Uterus (tissue), 4 donors: ENCODE measurements around the gene LRP4. TPM values are rescaled to one million over a fixed set of nuclear protein-coding genes. Genes with fewer than 3 reads are reported as not detected.
A peak's percentile ranks its signal among the peaks of the same experiment; 100 is the strongest.
"Not testable (repeated sequence)": the region's sequence is repeated elsewhere in the genome, so short reads cannot be mapped to it uniquely, and the experiment has no call there.

Source experiments
- DNase-seq, 2 donors: peaks; one replicate each; pipeline ENCODE4 v3.0.0-alpha.2; 2019 to 2020
- H3K27ac ChIP-seq, 2 donors: fragments of 200-600 bp; sonication (generic); 1 replicate in 1 of 2; 2 replicates in 1 of 2; pipeline ENCODE4 v1.5.1; 2016 to 2018
- H3K27me3 ChIP-seq, 2 donors: fragments of 200-600 bp; sonication (generic); one replicate each; pipeline ENCODE4 v1.5.1; 2018 to 2019; ENCODE audit warnings: control low read depth in 1 of 2
- H3K36me3 ChIP-seq, 2 donors: fragments of 200-600 bp; sonication (generic); one replicate each; pipeline ENCODE4 v1.5.1; 2019; ENCODE audit warnings: control low read depth in 1 of 2
- H3K4me1 ChIP-seq, 2 donors: fragments of 200-600 bp; sonication (generic); one replicate each; pipeline ENCODE4 v1.5.1; 2018 to 2019; ENCODE audit warnings: control low read depth in 1 of 2
- H3K4me3 ChIP-seq, 2 donors: fragments of 200-600 bp; sonication (generic); 1 replicate in 1 of 2; 2 replicates in 1 of 2; pipeline ENCODE4 v1.5.1; 2018 to 2019; ENCODE audit warnings: mild to moderate bottlenecking in 1 of 2
- H3K9me3 ChIP-seq, 2 donors: fragments of 200-600 bp; sonication (generic); one replicate each; pipeline ENCODE4 v1.5.1; 2019; ENCODE audit warnings: control low read depth in 1 of 2
- POLR2A ChIP-seq, 2 donors: fragments of 450-650 bp; IDR thresholded peaks; one replicate each; pipeline ENCODE4 v1.6.1; 2016; ENCODE audit warnings: antibody characterized with exemption in 2 of 2, mild to moderate bottlenecking in 1 of 2, moderate library complexity in 1 of 2
- intact Hi-C: fragments of 100-400 bp; cut with DNase I; formaldehyde crosslinking; loops from one replicate; pipeline ENCODE4 v1.15.1; 2023; ENCODE audit warnings: low total_unique reads
- total RNA-seq, 4 donors: library from RNA; depleted of rRNA in 3 of 4; stranded (reverse); fragments of >200 nt in 3 of 4; gene quantifications; one replicate each; pipeline versions ENCODE4 v1.1.0 to v1.2.4, GENCODE V29; 2014 to 2023
- TF ChIP-seq, protein P1 (sequence below), 4 experiments: fragments of 200-600 bp in 2 of 4; fragments of 450-650 bp in 2 of 4; sonication (generic) in 2 of 4; IDR thresholded peaks; one replicate each; pipeline ENCODE4 v1.5.1; 2016 to 2019; ENCODE audit warnings: antibody characterized with exemption in 4 of 4, mild to moderate bottlenecking in 2 of 4, moderate library complexity in 1 of 4
- donor health status: DM: yes; HTN: yes; CAD: no.

LRP4 gene
- total RNA-seq: 10 to 100 TPM in 2 of 4 donors, 1 to 10 TPM in 1, under 1 TPM in 1; 0.77 to 21.2 (median 9.3) TPM

GRCh38 chr11:46918083-46918787 is at the start of gene LRP4:
TSS of gene LRP4 (minus strand) at chr11:46918550. CDS start at chr11:46918379, 171 bp downstream.
- TF ChIP-seq, protein P1, sequence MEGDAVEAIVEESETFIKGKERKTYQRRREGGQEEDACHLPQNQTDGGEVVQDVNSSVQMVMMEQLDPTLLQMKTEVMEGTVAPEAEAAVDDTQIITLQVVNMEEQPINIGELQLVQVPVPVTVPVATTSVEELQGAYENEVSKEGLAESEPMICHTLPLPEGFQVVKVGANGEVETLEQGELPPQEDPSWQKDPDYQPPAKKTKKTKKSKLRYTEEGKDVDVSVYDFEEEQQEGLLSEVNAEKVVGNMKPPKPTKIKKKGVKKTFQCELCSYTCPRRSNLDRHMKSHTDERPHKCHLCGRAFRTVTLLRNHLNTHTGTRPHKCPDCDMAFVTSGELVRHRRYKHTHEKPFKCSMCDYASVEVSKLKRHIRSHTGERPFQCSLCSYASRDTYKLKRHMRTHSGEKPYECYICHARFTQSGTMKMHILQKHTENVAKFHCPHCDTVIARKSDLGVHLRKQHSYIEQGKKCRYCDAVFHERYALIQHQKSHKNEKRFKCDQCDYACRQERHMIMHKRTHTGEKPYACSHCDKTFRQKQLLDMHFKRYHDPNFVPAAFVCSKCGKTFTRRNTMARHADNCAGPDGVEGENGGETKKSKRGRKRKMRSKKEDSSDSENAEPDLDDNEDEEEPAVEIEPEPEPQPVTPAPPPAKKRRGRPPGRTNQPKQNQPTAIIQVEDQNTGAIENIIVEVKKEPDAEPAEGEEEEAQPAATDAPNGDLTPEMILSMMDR (IDR thresholded peaks at IDR 0.05): peak in 1 of 4 experiments; percentile 18
- peak in 1 of 2 donors; percentile 32 for TF ChIP-seq POLR2A (IDR thresholded peaks at IDR 0.05)
- peak within 1 kb of the TSS; percentile 76 to 78 for H3K27ac ChIP-seq
- no peaks in the 10 kb centered on the region for H3K4me1 ChIP-seq
- H3K27me3 ChIP-seq: no peaks in the 10 kb centered on the region
- no peaks in the 10 kb centered on the region for H3K9me3 ChIP-seq
- H3K4me3 ChIP-seq: peak within 1 kb of the TSS; percentile 42 to 92
- intact Hi-C loops: no loop called here
- DNase-seq: peak; percentile 37 to 62
- H3K36me3 ChIP-seq: no peaks in the 10 kb centered on the region

DNA sequence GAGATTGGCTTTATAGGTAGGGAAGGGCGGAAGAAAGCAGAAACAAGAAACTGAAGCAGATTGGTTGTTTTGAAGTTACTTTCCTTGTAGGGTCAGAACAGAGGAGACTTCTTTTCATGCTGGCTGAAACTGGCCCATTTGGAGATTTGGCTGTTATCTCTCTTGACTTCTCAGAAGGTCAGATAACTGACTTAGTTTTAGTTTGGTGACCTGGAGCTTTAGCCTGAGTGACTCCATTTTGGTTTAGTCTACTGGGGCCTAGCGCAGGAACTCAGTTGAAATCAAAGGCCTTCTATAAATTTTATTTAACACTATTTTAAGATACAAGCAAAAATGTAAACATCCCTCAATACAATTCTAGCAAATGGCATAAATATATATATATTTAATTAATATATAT is 49.6 kb upstream of the LRP4 start:
- no peaks in the 10 kb centered on the region for H3K4me1 ChIP-seq
- no peaks in the 10 kb centered on the region for H3K27me3 ChIP-seq
- no peak overlapping the region for H3K4me3 ChIP-seq
- H3K36me3 ChIP-seq: no peaks in the 10 kb centered on the region
- no peak overlapping the region for H3K27ac ChIP-seq
- no peak for DNase-seq
- TF ChIP-seq, protein P1 (IDR thresholded peaks at IDR 0.05): no peak
- no peak for TF ChIP-seq POLR2A (IDR thresholded peaks at IDR 0.05)
- no peaks in the 10 kb centered on the region for H3K9me3 ChIP-seq
- intact Hi-C loops: no loop called here

DNA sequence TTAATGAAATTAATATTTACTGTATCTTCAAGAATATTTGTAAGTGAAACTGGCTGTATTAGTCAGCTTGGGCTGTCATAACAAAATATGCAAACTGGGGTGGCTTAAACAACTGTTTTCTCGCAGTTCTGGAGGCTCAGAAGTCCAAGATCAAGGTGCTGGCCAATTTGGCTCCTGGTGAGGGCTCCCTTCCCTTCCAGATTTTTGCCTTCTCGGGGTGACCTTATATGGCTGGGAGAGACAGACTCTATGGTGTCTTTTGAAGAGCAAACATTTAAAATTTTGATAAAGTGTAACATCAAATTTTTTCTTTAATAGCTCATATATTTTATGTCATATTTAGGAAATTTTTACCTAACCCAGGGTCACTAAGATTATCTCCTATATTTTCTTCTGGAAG is 48.4 kb upstream of the LRP4 start:
- Histone ChIP-seq H3K27ac (no peak overlapping the region), H3K4me1 (no peaks in the 10 kb centered on the region), H3K9me3 (no peaks in the 10 kb centered on the region), H3K27me3 (no peaks in the 10 kb centered on the region), H3K36me3 (no peaks in the 10 kb centered on the region), H3K4me3 (no peak overlapping the region)
- TF ChIP-seq, protein P1 (IDR thresholded peaks at IDR 0.05): no peak
- TF ChIP-seq POLR2A (IDR thresholded peaks at IDR 0.05): no peak
- intact Hi-C loops: no loop called here
- no peak for DNase-seq

GRCh38 chr11:46963844-46964243 is 45.5 kb upstream of the LRP4 start:
- no peak for DNase-seq
- Histone ChIP-seq H3K9me3 (no peaks in the 10 kb centered on the region), H3K27ac (no peak overlapping the region), H3K4me1 (no peaks in the 10 kb centered on the region), H3K36me3 (no peaks in the 10 kb centered on the region), H3K27me3 (no peaks in the 10 kb centered on the region), H3K4me3 (no peak overlapping the region)
- intact Hi-C loops: no loop called here
- TF ChIP-seq, protein P1 (IDR thresholded peaks at IDR 0.05): no peak

- intact Hi-C loops: not testable (repeated sequence)
Measured at GRCh38 chr11:46961886-46962285, 43.5 kb upstream of the LRP4 start.

More at GRCh38 chr11:46961886-46962285, 43.5 kb upstream of the LRP4 start:
- not testable (repeated sequence) for H3K27me3 ChIP-seq, H3K4me1 ChIP-seq, H3K4me3 ChIP-seq, H3K27ac ChIP-seq, H3K36me3 ChIP-seq, DNase-seq, H3K9me3 ChIP-seq
